Peyer's patch (tissue), 4 donors: ENCODE data around the gene ARSG.

Experiments
- POLR2A ChIP-seq, 2 donors: fragments of 450-650 bp; IDR thresholded peaks; one replicate each; pipeline ENCODE4 v1.5.1; 2017; ENCODE audit warnings: antibody characterized with exemption in 2 of 2, mild to moderate bottlenecking in 2 of 2, moderate library complexity in 2 of 2
- TF ChIP-seq, protein P1 (sequence below), 6 experiments: fragments of 450-650 bp in 4 of 6; fragments of 200-600 bp in 2 of 6; sonication (generic) in 1 of 6; IDR thresholded peaks; one replicate each; pipeline ENCODE4 v1.5.1; 2017 to 2019; ENCODE audit warnings: antibody characterized with exemption in 6 of 6, mild to moderate bottlenecking in 3 of 6, moderate library complexity in 1 of 6

DNA sequence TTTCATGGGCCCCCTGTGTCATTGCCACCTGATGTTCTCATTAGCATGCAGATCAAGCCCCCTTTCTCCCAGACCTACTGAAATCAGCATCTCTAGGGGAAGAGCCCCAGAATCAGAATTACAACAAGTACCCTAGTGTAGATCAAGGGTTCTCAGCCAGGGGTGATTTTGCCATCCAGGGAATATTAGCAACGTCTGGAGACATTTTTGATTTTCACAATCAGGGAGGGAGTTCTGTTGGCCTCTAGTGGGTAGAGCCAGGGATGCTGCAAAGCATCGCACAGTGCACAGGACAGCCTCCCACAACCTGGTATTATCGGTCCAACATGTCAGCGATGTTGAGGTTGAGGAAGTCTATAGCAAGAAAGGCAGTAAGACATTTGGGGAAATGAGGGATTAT, 36.1 kb upstream of the ARSG start:
- TF ChIP-seq, protein P1, sequence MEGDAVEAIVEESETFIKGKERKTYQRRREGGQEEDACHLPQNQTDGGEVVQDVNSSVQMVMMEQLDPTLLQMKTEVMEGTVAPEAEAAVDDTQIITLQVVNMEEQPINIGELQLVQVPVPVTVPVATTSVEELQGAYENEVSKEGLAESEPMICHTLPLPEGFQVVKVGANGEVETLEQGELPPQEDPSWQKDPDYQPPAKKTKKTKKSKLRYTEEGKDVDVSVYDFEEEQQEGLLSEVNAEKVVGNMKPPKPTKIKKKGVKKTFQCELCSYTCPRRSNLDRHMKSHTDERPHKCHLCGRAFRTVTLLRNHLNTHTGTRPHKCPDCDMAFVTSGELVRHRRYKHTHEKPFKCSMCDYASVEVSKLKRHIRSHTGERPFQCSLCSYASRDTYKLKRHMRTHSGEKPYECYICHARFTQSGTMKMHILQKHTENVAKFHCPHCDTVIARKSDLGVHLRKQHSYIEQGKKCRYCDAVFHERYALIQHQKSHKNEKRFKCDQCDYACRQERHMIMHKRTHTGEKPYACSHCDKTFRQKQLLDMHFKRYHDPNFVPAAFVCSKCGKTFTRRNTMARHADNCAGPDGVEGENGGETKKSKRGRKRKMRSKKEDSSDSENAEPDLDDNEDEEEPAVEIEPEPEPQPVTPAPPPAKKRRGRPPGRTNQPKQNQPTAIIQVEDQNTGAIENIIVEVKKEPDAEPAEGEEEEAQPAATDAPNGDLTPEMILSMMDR (IDR thresholded peaks at IDR 0.05): no peak
- no peak for TF ChIP-seq POLR2A (IDR thresholded peaks at IDR 0.05)
